Upper lobe of left lung (tissue), 6 donors: ENCODE measurements around the gene AMHR2. TPM values are rescaled to one million over a fixed set of nuclear protein-coding genes. Genes with fewer than 3 reads are reported as not detected.
"Not testable (repeated sequence)": the region's sequence is repeated elsewhere in the genome, so short reads cannot be mapped to it uniquely, and the experiment has no call there.

Experiments
- ATAC-seq, 2 donors: fragments of 200-7000 bp; cut with Tn5 transposase; one replicate each; pipeline ENCODE4 v1.9.1; 2022; ENCODE audit warnings: mild to moderate bottlenecking in 2 of 2, moderate library complexity in 2 of 2; ENCODE audit not compliant: low FRiP score in 2 of 2
- DNase-seq, 2 donors: peaks; one replicate each; pipeline ENCODE4 v3.0.0-alpha.2; 2019 to 2020
- H3K27ac ChIP-seq, 4 donors: fragments of 200-600 bp; sonication (generic); one replicate each; pipeline ENCODE4 v1.5.1; 2016 to 2019
- H3K27me3 ChIP-seq, 4 donors: fragments of 200-600 bp; sonication (generic); one replicate each; pipeline ENCODE4 v1.5.1; 2017 to 2019
- H3K36me3 ChIP-seq, 4 donors: fragments of 200-600 bp; sonication (generic); one replicate each; pipeline ENCODE4 v1.5.1; 2016 to 2019
- H3K4me1 ChIP-seq, 4 donors: fragments of 200-600 bp; sonication (generic); one replicate each; pipeline ENCODE4 v1.5.1; 2018 to 2019
- H3K4me3 ChIP-seq, 4 donors: fragments of 200-600 bp; sonication (generic); one replicate each; pipeline ENCODE4 v1.5.1; 2017 to 2019; ENCODE audit warnings: mild to moderate bottlenecking in 2 of 4, moderate library complexity in 1 of 4
- H3K9me3 ChIP-seq, 4 donors: fragments of 200-600 bp; sonication (generic); one replicate each; pipeline ENCODE4 v1.5.1; 2018 to 2019
- CTCF ChIP-seq, 6 experiments: fragments of 450-650 bp in 4 of 6; fragments of 200-600 bp in 2 of 6; sonication (generic) in 2 of 6; IDR thresholded peaks; one replicate each; pipeline ENCODE4 v1.5.1; 2016 to 2019; ENCODE audit warnings: antibody characterized with exemption in 6 of 6
- EP300 ChIP-seq, 4 donors: sonication (generic); formaldehyde crosslinking; IDR thresholded peaks; one replicate each; pipeline ENCODE4 v1.5.1; 2017; ENCODE audit warnings: antibody characterized with exemption in 4 of 4, control low read depth in 2 of 4
- POLR2A ChIP-seq, 4 donors: fragments of 450-650 bp; IDR thresholded peaks; one replicate each; pipeline ENCODE4 v1.5.1; 2016 to 2017; ENCODE audit warnings: antibody characterized with exemption in 4 of 4, mild to moderate bottlenecking in 2 of 4
- POLR2AphosphoS5 ChIP-seq, 2 donors: sonication (generic); formaldehyde crosslinking; IDR thresholded peaks; one replicate each; pipeline ENCODE4 v1.5.1; 2017; ENCODE audit warnings: antibody characterized with exemption in 2 of 2
- WGBS, 2 donors: methylation state at CpG; one replicate each; pipeline ENCODE4 v1.1.5; 2017 to 2018; 5-methylcytosine and 5-hydroxymethylcytosine counted together
- total RNA-seq, 6 donors: library from RNA; depleted of rRNA in 4 of 6; stranded (reverse); fragments of >200 nt in 4 of 6; gene quantifications; one replicate each; pipeline versions ENCODE4 v1.1.0 to v1.2.1, GENCODE V29; 2016 to 2021
- donor health status: DM: no; HTN: no; CAD: no; lungs with moderate emphysema.
- donor health status: DM: no; HTN: yes; CAD: no; lungs with severe emphysema.

The AMHR2 gene
- total RNA-seq, 6 donors from 2014 or later, result 0.24 to 1.0 (median 0.41) TPM; not detected in 2

GRCh38 chr12:53419756-53420155, 3.9 kb upstream of the AMHR2 start:
- Histone ChIP-seq H3K27ac (no peak overlapping the region), H3K4me3 (no peak overlapping the region), H3K36me3 (no peaks in the 10 kb centered on the region), H3K4me1 (peaks cover 5 to 15% (median 9%) of the 10 kb centered on the region in 4 donors), H3K9me3 (no peaks in the 10 kb centered on the region), H3K27me3 (no peaks in the 10 kb centered on the region)
- 59 to 63% methylated on average over 2 of the region's 2 CpGs for WGBS, 2 donors
- no peak for TF ChIP-seq EP300 (IDR thresholded peaks at IDR 0.05)
- no peak for TF ChIP-seq POLR2AphosphoS5 (IDR thresholded peaks at IDR 0.05)
- no peak for TF ChIP-seq CTCF (IDR thresholded peaks at IDR 0.05)
- no peak for TF ChIP-seq POLR2A (IDR thresholded peaks at IDR 0.05)
- DNase-seq (no peak), ATAC-seq (no peak)

GRCh38 chr12:53422247-53422646, 1.4 kb upstream of the AMHR2 start:
- peaks cover 5 to 11% (median 6%) of the 10 kb centered on the region in 4 donors for H3K4me1 ChIP-seq
- ATAC-seq, H3K4me3 ChIP-seq, H3K27ac ChIP-seq, H3K36me3 ChIP-seq, H3K9me3 ChIP-seq, H3K27me3 ChIP-seq, DNase-seq: not testable (repeated sequence)
- 92 to 94% methylated on average over 12 of the region's 12 CpGs for WGBS, 2 donors

- H3K4me1 ChIP-seq, result peaks cover 5 to 9% (median 6%) of the 10 kb centered on the region in 4 donors
- no peaks in the 10 kb centered on the region for H3K9me3 ChIP-seq
- WGBS, 2 donors, result 83 to 86% methylated on average over 7 to 9 of the region's 9 CpGs
- H3K27ac ChIP-seq, result no peak overlapping the region
- H3K4me3 ChIP-seq, result no peak overlapping the region
- DNase-seq, result no peak
- TF ChIP-seq POLR2A (IDR thresholded peaks at IDR 0.05) (no peak), POLR2AphosphoS5 (IDR thresholded peaks at IDR 0.05) (no peak), EP300 (IDR thresholded peaks at IDR 0.05) (no peak), CTCF (IDR thresholded peaks at IDR 0.05) (no peak)
- ATAC-seq, result no peak
- H3K36me3 ChIP-seq, result no peaks in the 10 kb centered on the region
- no peaks in the 10 kb centered on the region for H3K27me3 ChIP-seq
Observed at GRCh38 chr12:53424626-53425514, 1.2 kb downstream of the AMHR2 start.

GRCh38 chr12:53425515-53426150, 2.0 kb downstream of the AMHR2 start:
- no peak for TF ChIP-seq POLR2AphosphoS5 (IDR thresholded peaks at IDR 0.05)
- TF ChIP-seq POLR2A (IDR thresholded peaks at IDR 0.05), result no peak
- no peak for TF ChIP-seq EP300 (IDR thresholded peaks at IDR 0.05)
- TF ChIP-seq CTCF (IDR thresholded peaks at IDR 0.05), result no peak
- ATAC-seq, result no peak
- no peak for DNase-seq
- no peak overlapping the region for H3K27ac ChIP-seq
- no peaks in the 10 kb centered on the region for H3K9me3 ChIP-seq
- peaks cover 5 to 9% (median 6%) of the 10 kb centered on the region in 4 donors for H3K4me1 ChIP-seq
- no peak overlapping the region for H3K4me3 ChIP-seq
- no peaks in the 10 kb centered on the region for H3K27me3 ChIP-seq
- no peaks in the 10 kb centered on the region for H3K36me3 ChIP-seq
- WGBS, 2 donors, result 80 to 84% methylated on average over 11 of the region's 11 CpGs

- TF ChIP-seq CTCF (IDR thresholded peaks at IDR 0.05) (no peak), POLR2A (IDR thresholded peaks at IDR 0.05) (no peak), EP300 (IDR thresholded peaks at IDR 0.05) (no peak), POLR2AphosphoS5 (IDR thresholded peaks at IDR 0.05) (no peak)
- no peak for DNase-seq
- Histone ChIP-seq H3K36me3 (no peaks in the 10 kb centered on the region), H3K9me3 (no peaks in the 10 kb centered on the region), H3K4me1 (no peaks in the 10 kb centered on the region), H3K27me3 (no peaks in the 10 kb centered on the region), H3K27ac (no peak overlapping the region), H3K4me3 (no peak overlapping the region)
- ATAC-seq, result no peak
- 84 to 88% methylated on average over 7 of the region's 7 CpGs for WGBS, 2 donors
Observed at GRCh38 chr12:53427905-53428594, 4.4 kb downstream of the AMHR2 start.
